ENCODE measurements around the gene CRIM1.

CRIM1 gene

GRCh38 chr2:36459725-36460137 lies 104.2 kb downstream of the CRIM1 start:
- no peak for DNase-seq

GRCh38 chr2:36461039-36461681 lies 105.6 kb downstream of the CRIM1 start:
- DNase-seq, result no peak

- no peak for DNase-seq
Measured at GRCh38 chr2:36462311-36462935, 106.8 kb downstream of the CRIM1 start.

GRCh38 chr2:36463365-36463764 lies 107.8 kb downstream of the CRIM1 start:
- no peak for DNase-seq

- DNase-seq, result no peak
Measured at GRCh38 chr2:36464006-36464721, 108.6 kb downstream of the CRIM1 start.

- no peak for DNase-seq
Measured at GRCh38 chr2:36466135-36466534, 110.6 kb downstream of the CRIM1 start.

- no peak for DNase-seq
Measured at GRCh38 chr2:36468463-36469105, 113.0 kb downstream of the CRIM1 start.

GRCh38 chr2:36469106-36469477 lies 113.5 kb downstream of the CRIM1 start:
- DNase-seq, result no peak

- DNase-seq, result no peak
Measured at GRCh38 chr2:36469710-36470109, 114.1 kb downstream of the CRIM1 start.

GRCh38 chr2:36473230-36473629 lies 117.7 kb downstream of the CRIM1 start:
- no peak for DNase-seq

GRCh38 chr2:36476411-36476810 lies 120.8 kb downstream of the CRIM1 start:
- DNase-seq, result no peak

GRCh38 chr2:36477315-36477714 lies 121.7 kb downstream of the CRIM1 start:
- DNase-seq, result no peak

GRCh38 chr2:36477746-36478145 lies 122.2 kb downstream of the CRIM1 start:
- no peak for DNase-seq

- DNase-seq, result no peak
Measured at GRCh38 chr2:36478332-36478738, 122.8 kb downstream of the CRIM1 start.

- no peak for DNase-seq
Measured at GRCh38 chr2:36478999-36479398, 123.4 kb downstream of the CRIM1 start.

GRCh38 chr2:36479406-36479805 lies 123.8 kb downstream of the CRIM1 start:
- DNase-seq, result no peak

GRCh38 chr2:36480028-36480427 lies 124.5 kb downstream of the CRIM1 start:
- no peak for DNase-seq

- no peak for DNase-seq
Measured at GRCh38 chr2:36480636-36481035, 125.1 kb downstream of the CRIM1 start.

GRCh38 chr2:36481709-36482108 lies 126.1 kb downstream of the CRIM1 start:
- DNase-seq, result no peak

GRCh38 chr2:36482576-36483214 lies 127.1 kb downstream of the CRIM1 start:
- no peak for DNase-seq

- no peak for DNase-seq
Measured at GRCh38 chr2:36483290-36483689, 127.7 kb downstream of the CRIM1 start.

GRCh38 chr2:36484454-36484853 lies 128.9 kb downstream of the CRIM1 start:
- no peak for DNase-seq

GRCh38 chr2:36485521-36485920 lies 129.9 kb downstream of the CRIM1 start:
- DNase-seq, result no peak
